ENCODE measurements around the gene DAPK1. TPM values are rescaled to one million over a fixed set of nuclear protein-coding genes. Genes with fewer than 3 reads are reported as not detected.

Gene DAPK1
- total and polyA plus RNA-seq, 10 of the 15 experiments (the other 5 are each of a cell fraction or from before 2014, with no cell fraction given): 8.2 to 94.7 (median 51.6) TPM

- DNase-seq (ENCODE audit: low read depth, low spot score) (no peak), ATAC-seq (no peak), FAIRE-seq (no peak)
- RAD21 ChIA-PET (ENCODE audit: unreplicated experiment): no interaction called here
- WGBS (ENCODE audit: insufficient coverage, insufficient replicate concordance, low lambda C conversion rate, missing lambda C conversion rate): 75% methylated on average over 9 of the region's 9 CpGs
- Histone ChIP-seq H3K4me2 (ENCODE audit: control insufficient read depth, insufficient read depth) (no peak overlapping the region), H4K20me1 (ENCODE audit: control insufficient read depth, insufficient read depth) (no peaks in the 10 kb centered on the region), H3K27me3 (replicated peaks in 1 of 2; ENCODE audit: control insufficient read depth in 2 of 2, insufficient read depth in 2 of 2, low read length in 1 of 2) (no peaks in the 10 kb centered on the region), H2AFZ (ENCODE audit: control insufficient read depth, low read depth, low read length) (no peak overlapping the region), H3K79me2 (ENCODE audit: control insufficient read depth, insufficient read depth, low read length) (no peaks in the 10 kb centered on the region), H3K27ac (ENCODE audit: control insufficient read depth, insufficient read depth) (no peak overlapping the region), H3K4me1 (ENCODE audit: control insufficient read depth, insufficient read depth, low read length) (peaks cover 2% of the 10 kb centered on the region), H3K9me3 (replicated peaks; ENCODE audit: control insufficient read depth, insufficient read depth, low read length) (no peaks in the 10 kb centered on the region), H3K9ac (ENCODE audit: control insufficient read depth, insufficient read depth, low read length) (no peak overlapping the region), H3K4me3 (no peak overlapping the region), H3K36me3 (ENCODE audit: control insufficient read depth in 2 of 2, insufficient read depth in 2 of 2, low read length in 1 of 2) (peaks cover 7 to 11% of the 10 kb centered on the region in 2 experiments)
- no TSS peak for BruUV-seq (replicated peaks)
- POLR2A ChIA-PET: no interaction called here
- in situ Hi-C loops (cut with MboI) (no loop called here), intact Hi-C loops (cut with micrococcal nuclease; ENCODE audit: unreplicated experiment) (no loop called here)
- CTCF ChIA-PET: interaction anchor here (0.6 kb wide), 1 partner anchor 72 kb away, joined by 3 read pairs; no protein-coding TSS in a partner anchor
- SMC1A ChIA-PET (ENCODE audit: uncharacterized antibody, unreplicated experiment): no interaction called here
- no peak for TF ChIP-seq CREB1 (IDR thresholded peaks at IDR 0.05; ENCODE audit: low read depth)
- no peak for TF ChIP-seq NR2F1 (conservative IDR thresholded peaks at IDR 0.05)
- no peak for TF ChIP-seq MYC (IDR thresholded peaks at IDR 0.05; ENCODE audit: insufficient read depth, insufficient read length, insufficient replicate concordance, low read length, severe bottlenecking)
- no peak for TF ChIP-seq ZBTB40 (IDR thresholded peaks at IDR 0.05; ENCODE audit: borderline replicate concordance)
- TF ChIP-seq GABPA (IDR thresholded peaks at IDR 0.05; ENCODE audit: low read depth): no peak
- no peak for TF ChIP-seq ZZZ3 (IDR thresholded peaks at IDR 0.05; ENCODE audit: control insufficient read depth, insufficient read length, low read depth)
- no peak for TF ChIP-seq RAD21 (IDR thresholded peaks at IDR 0.05; ENCODE audit: insufficient read depth, low read depth, low read length)
- TF ChIP-seq, protein P1, sequence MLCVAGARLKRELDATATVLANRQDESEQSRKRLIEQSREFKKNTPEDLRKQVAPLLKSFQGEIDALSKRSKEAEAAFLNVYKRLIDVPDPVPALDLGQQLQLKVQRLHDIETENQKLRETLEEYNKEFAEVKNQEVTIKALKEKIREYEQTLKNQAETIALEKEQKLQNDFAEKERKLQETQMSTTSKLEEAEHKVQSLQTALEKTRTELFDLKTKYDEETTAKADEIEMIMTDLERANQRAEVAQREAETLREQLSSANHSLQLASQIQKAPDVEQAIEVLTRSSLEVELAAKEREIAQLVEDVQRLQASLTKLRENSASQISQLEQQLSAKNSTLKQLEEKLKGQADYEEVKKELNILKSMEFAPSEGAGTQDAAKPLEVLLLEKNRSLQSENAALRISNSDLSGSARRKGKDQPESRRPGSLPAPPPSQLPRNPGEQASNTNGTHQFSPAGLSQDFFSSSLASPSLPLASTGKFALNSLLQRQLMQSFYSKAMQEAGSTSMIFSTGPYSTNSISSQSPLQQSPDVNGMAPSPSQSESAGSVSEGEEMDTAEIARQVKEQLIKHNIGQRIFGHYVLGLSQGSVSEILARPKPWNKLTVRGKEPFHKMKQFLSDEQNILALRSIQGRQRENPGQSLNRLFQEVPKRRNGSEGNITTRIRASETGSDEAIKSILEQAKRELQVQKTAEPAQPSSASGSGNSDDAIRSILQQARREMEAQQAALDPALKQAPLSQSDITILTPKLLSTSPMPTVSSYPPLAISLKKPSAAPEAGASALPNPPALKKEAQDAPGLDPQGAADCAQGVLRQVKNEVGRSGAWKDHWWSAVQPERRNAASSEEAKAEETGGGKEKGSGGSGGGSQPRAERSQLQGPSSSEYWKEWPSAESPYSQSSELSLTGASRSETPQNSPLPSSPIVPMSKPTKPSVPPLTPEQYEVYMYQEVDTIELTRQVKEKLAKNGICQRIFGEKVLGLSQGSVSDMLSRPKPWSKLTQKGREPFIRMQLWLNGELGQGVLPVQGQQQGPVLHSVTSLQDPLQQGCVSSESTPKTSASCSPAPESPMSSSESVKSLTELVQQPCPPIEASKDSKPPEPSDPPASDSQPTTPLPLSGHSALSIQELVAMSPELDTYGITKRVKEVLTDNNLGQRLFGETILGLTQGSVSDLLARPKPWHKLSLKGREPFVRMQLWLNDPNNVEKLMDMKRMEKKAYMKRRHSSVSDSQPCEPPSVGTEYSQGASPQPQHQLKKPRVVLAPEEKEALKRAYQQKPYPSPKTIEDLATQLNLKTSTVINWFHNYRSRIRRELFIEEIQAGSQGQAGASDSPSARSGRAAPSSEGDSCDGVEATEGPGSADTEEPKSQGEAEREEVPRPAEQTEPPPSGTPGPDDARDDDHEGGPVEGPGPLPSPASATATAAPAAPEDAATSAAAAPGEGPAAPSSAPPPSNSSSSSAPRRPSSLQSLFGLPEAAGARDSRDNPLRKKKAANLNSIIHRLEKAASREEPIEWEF (IDR thresholded peaks at IDR 0.05; ENCODE audit: insufficient replicate concordance, low read depth, low read length): no peak
- TF ChIP-seq RBBP5 (conservative IDR thresholded peaks at IDR 0.05): no peak
Measured at GRCh38 chr9:87702921-87703320, 205.3 kb downstream of the DAPK1 start.
